Prostate gland (tissue), 2 donors: ENCODE results near the gene ARID4B.

Experiments
- POLR2A ChIP-seq: fragments of 450-650 bp; IDR thresholded peaks from one replicate; pipeline ENCODE4 v1.6.1; 2016; ENCODE audit warnings: antibody characterized with exemption, mild to moderate bottlenecking
- POLR2AphosphoS5 ChIP-seq: sonication (generic); formaldehyde crosslinking; IDR thresholded peaks from one replicate; pipeline ENCODE4 v1.6.1; 2017; ENCODE audit warnings: antibody characterized with exemption
- TF ChIP-seq, protein P1 (sequence below), 4 experiments: fragments of 200-600 bp in 2 of 4; fragments of 450-650 bp in 2 of 4; sonication (generic) in 2 of 4; IDR thresholded peaks; 1 replicate in 3 of 4; 2 replicates in 1 of 4; pipeline ENCODE4 v1.5.1; 2016 to 2019; ENCODE audit warnings: antibody characterized with exemption in 4 of 4, mild to moderate bottlenecking in 2 of 4, moderate library complexity in 2 of 4

DNA sequence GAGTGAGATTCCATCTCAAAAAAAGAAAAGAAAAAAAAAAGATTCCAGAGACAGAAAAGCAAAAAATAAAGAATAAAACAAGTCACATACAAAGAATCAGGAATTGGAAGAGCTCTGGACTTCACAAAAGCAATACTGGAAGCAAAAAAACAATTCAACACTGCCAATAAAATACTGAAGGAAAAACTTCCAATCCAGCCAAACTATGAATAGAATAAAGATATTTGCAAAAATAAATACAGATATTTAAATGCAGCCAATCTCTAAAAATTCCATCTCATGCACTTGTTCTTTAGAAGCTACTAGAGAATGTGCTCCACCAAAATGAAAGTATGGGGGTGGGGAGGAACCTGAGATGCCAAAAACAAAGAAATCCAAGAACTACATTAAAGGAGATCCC is 137.5 kb downstream of the ARID4B start:
- TF ChIP-seq, protein P1, sequence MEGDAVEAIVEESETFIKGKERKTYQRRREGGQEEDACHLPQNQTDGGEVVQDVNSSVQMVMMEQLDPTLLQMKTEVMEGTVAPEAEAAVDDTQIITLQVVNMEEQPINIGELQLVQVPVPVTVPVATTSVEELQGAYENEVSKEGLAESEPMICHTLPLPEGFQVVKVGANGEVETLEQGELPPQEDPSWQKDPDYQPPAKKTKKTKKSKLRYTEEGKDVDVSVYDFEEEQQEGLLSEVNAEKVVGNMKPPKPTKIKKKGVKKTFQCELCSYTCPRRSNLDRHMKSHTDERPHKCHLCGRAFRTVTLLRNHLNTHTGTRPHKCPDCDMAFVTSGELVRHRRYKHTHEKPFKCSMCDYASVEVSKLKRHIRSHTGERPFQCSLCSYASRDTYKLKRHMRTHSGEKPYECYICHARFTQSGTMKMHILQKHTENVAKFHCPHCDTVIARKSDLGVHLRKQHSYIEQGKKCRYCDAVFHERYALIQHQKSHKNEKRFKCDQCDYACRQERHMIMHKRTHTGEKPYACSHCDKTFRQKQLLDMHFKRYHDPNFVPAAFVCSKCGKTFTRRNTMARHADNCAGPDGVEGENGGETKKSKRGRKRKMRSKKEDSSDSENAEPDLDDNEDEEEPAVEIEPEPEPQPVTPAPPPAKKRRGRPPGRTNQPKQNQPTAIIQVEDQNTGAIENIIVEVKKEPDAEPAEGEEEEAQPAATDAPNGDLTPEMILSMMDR (IDR thresholded peaks at IDR 0.05) = no peak
- TF ChIP-seq POLR2A = no peak
- no peak for TF ChIP-seq POLR2AphosphoS5
